Endothelial cell of umbilical vein (primary cell): ENCODE measurements around the gene PLEKHG2.
"Not testable (repeated sequence)": the region's sequence is repeated elsewhere in the genome, so short reads cannot be mapped to it uniquely, and the experiment has no call there.

ENCODE experiments used
- POLR2A ChIP-seq: IDR thresholded peaks from 2 replicates; pipeline ENCODE4 v1.6.1; 2012; ENCODE audit warnings: low read depth, mild to moderate bottlenecking, control low read depth, low read length
- TF ChIP-seq, protein P1 (sequence below), 2 donors: IDR thresholded peaks; 1 replicate in 1 of 2; 2 replicates in 1 of 2; pipeline ENCODE4 v1.5.1; 2011; ENCODE audit warnings: low read length in 2 of 2, mild to moderate bottlenecking in 2 of 2, moderate library complexity in 2 of 2, control low read depth in 1 of 2, inconsistent platforms in 1 of 2, low read depth in 1 of 2; ENCODE audit not compliant: insufficient read depth in 1 of 2; ENCODE audit errors: extremely low read depth in 1 of 2

DNA sequence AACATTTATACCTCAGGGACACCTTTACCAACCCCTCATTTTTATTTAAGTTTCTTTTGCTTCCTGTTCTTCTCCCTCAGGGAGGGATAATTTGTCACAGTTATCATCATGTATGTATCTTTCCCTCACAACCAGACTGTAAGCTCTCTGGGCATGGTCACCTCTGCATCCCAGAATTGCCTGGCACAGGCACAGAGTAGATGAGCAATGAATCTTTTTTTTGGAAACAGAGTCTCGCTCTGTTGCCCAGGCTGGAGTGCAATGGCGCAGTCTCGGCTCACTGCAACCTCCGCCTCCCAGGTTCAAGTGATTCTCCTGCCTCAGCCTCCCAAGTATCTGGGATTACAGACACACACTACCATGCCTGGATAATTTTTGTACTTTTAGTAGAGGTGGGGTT, 33.1 kb upstream of the PLEKHG2 start:
- TF ChIP-seq, protein P1, sequence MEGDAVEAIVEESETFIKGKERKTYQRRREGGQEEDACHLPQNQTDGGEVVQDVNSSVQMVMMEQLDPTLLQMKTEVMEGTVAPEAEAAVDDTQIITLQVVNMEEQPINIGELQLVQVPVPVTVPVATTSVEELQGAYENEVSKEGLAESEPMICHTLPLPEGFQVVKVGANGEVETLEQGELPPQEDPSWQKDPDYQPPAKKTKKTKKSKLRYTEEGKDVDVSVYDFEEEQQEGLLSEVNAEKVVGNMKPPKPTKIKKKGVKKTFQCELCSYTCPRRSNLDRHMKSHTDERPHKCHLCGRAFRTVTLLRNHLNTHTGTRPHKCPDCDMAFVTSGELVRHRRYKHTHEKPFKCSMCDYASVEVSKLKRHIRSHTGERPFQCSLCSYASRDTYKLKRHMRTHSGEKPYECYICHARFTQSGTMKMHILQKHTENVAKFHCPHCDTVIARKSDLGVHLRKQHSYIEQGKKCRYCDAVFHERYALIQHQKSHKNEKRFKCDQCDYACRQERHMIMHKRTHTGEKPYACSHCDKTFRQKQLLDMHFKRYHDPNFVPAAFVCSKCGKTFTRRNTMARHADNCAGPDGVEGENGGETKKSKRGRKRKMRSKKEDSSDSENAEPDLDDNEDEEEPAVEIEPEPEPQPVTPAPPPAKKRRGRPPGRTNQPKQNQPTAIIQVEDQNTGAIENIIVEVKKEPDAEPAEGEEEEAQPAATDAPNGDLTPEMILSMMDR (IDR thresholded peaks at IDR 0.05; ENCODE audit: extremely low read depth in 1 of 2, insufficient read depth in 1 of 2, low read depth in 1 of 2, low read length in 2 of 2) = not testable (repeated sequence)
- not testable (repeated sequence) for TF ChIP-seq POLR2A
